HG02870 (cell line): ENCODE measurements around the gene GRM7.

Experiments used
- ATAC-seq: cut with Tn5 transposase; IDR thresholded peaks from one replicate; pipeline ENCODE4 v1.9.1; 2021; ENCODE audit warnings: mild to moderate bottlenecking, moderate library complexity; ENCODE audit not compliant: unreplicated experiment

The GRM7 gene

DNA sequence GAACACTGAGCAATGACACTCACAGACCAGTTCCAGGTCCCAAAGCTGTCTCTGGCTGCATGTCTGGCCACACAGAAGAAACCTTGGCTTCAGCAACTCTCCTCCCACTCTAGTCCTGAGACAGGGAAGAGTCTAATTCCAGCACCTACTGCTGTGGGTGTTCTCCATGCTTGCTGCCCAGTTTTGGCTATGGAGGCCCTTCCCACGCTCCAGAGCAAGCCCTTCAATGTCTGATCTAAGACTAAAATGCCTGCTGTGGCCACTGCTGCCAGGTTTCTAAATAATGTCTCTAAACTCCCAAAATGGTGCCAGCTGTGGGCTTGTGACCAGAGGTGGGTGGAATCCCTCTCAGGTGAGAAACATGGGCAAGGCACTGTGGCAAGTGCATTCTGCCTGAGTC is 531.3 kb downstream of the GRM7 start:
- ATAC-seq: no peak

DNA sequence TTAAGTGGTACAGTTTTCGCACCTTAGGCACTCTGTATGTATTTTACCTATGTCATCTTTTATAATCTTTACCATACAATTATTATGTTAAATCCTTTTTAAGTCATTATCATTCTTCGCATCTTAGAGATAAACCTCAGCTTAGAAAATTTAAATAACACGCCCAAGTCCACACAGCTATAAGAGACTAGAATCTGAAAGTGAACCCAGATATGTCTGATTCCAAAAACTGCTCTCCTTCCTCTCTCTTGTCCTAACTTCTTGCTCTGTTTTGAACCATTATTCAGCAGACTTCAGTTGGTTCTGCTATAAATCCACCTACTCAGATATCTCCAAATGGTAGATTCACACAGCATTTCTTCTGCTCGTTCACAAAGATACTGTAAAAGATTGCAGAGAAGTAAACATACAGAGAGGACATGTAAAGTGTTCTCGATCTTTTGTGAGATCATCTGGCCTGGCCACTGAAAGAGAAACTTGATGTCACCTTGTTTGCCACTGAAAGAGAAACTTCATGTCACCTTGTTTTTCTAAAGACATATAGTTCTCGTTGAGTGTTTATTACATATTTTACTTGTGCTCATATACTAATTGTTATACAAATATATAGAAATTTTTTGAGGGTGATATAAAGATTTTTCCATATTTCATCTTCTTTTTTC is 533.2 kb downstream of the GRM7 start:
- ATAC-seq: no peak

- ATAC-seq: no peak
These were observed 535.6 kb downstream of the GRM7 start for GRCh38 chr3:7396534-7396933.

DNA sequence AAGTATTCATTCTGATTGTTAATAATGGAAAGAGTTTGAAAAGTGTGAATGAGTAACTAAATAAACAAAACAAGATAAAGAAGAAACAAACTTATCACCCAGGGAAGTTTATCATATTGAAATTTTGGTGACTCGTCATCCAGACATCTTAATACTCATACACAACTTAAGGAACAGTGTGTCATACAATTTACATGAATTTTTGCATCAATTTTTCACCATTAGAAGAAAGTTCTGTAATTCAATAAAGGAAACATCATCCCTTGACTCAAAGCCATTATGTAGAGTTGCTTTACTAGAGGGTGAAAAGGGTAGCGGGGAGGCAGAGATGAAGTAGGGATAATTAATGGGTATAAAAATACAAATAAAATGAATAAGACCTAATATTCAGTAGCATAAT is 536.2 kb downstream of the GRM7 start:
- no peak for ATAC-seq

DNA sequence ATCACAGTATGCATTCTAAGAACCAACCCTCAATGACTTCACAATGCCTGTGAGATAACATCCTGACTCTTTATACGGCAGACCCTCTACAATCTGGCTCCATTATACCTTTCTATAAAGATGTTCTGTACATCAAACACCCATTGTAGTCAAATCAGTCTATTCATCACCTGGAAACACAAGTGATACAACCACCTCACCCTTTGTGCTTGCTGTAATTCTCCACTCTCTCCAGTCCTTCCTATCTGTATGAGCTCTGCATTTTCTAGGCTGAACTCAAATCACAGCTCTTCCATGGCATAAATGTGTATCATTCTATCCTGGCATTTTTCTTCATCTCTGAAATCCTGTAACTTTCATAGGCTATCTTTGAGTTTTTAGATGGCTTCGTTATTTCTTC is 539.4 kb downstream of the GRM7 start:
- no peak for ATAC-seq

- no peak for ATAC-seq
These were observed 540.5 kb downstream of the GRM7 start for GRCh38 chr3:7401418-7401817.

- no peak for ATAC-seq
These were observed 546.2 kb downstream of the GRM7 start for GRCh38 chr3:7407107-7407506.

- ATAC-seq: no peak
These were observed 549.9 kb downstream of the GRM7 start for GRCh38 chr3:7410782-7411181.

- no peak for ATAC-seq
These were observed 560.1 kb downstream of the GRM7 start for GRCh38 chr3:7421065-7421464.

DNA sequence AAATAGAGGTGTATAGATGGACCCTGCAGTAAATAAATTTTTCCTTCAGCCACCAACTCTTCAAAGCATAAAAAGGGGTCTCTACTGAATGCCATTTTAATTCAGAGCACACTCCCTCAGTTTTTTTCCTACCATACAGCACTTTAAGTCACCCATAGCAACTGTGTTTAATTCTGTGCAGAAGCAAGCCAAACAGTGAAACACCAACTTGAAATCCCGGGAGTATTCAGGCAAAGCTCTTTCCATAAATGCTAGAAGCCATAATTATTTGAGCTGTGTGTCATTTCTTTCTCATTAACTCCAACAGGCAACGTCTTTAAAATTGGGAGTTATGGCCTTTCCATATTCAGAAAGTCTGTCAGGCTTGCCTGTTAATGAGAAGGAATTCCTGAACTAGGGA is 562.1 kb downstream of the GRM7 start:
- no peak for ATAC-seq

GRCh38 chr3:7423995-7424394 is 563.1 kb downstream of the GRM7 start:
- no peak for ATAC-seq

DNA sequence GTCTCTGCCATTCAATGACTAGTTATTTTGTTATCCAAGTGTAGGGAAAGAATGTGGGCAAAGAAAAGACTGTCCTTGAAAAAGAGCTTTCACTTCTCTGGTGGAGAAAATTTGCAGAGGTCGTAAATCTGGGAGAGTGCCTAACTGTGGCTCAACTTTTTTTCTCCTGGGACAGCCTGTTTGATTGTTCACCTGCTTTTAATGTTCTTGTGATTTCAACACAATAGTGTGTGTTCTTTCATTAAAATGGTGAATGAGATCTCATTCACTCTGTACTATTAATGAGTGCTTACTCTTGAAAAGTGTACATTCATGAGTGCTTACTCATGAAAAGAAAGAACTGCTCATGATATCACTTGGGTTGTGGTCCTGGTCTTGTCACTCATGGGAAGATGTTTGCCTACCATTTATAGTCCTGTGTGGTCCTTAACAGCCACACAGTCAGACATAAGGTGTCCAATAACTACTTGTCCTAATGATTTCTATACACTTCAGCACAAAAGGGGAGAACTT is 567.3 kb downstream of the GRM7 start:
- no peak for ATAC-seq

- ATAC-seq: no peak
These were observed 571.7 kb downstream of the GRM7 start for GRCh38 chr3:7432610-7433009.

DNA sequence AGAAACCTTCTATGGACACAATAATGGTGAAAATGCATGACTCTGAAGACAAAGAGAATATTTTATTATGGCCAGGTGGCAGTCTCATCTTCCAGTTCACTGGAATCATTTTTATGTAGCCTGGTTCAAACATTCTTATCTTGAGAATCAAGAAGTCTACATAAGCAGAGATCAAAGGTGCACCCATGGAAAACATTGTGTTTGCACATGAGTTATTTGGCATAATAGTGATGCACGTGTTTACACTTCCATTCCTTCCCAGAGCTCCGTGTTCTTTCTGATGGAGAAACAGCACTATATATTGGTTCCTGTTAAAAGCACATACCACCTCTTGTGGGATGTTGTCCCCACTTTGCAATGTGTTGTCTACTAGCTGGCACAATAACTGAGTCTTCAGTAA is 572.2 kb downstream of the GRM7 start:
- no peak for ATAC-seq

DNA sequence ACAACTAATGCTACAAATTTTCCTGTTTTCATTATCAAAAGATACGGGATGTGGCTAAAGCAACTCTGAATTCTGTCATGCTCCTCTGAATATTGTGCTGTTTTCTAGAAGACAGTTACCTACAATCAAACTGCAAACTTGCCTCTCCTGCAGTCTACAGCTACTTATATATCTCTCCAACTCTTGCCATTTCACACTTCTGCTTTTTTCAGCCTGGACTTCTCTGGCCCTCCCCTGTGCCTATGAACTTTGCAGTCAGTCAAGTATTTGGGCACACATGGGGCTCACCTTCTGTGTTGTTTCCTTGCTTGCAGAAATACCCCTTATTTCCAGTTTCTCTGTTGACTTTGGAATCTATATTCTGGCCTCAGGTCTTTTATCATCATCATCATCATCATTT is 575.6 kb downstream of the GRM7 start:
- no peak for ATAC-seq

DNA sequence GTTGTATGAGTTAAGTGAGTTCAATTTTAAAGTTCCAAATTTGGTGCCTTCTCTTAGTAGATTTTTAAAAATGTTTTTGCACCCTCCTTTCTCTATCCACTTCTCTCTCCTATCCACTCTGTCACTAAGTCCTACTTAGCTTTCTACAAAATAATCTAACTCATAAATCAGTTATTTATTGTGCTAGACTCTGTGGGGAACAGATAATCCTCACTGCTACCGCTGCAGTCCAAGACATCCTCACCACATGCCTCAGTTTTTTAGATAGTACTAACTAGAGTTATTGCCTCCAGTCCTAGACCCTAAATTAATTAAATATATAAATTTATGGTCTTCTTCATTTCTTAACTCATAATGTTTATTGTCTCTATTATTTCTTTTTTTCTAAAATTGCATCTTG is 576.3 kb downstream of the GRM7 start:
- ATAC-seq: no peak

- no peak for ATAC-seq
These were observed 578.3 kb downstream of the GRM7 start for GRCh38 chr3:7439101-7439680.

DNA sequence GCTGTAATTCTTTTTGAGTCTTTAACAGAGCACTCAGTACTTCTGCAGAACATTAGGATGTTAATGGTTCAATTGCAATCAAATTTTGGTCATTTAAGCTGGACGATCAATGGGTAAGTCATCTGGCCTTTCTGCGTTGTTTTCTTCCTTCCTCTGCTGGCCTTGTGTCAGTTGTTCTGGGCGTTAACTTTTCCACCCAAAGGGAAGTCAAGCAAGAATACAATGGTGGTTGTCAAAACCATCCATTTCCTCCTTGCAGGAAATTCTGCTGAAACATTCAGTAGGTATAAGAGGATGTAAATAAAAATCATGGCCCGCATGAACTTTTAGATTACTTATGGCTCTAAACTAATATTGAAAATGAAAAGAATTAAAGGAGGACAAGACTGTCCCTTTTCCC is 584.0 kb downstream of the GRM7 start:
- ATAC-seq: no peak

DNA sequence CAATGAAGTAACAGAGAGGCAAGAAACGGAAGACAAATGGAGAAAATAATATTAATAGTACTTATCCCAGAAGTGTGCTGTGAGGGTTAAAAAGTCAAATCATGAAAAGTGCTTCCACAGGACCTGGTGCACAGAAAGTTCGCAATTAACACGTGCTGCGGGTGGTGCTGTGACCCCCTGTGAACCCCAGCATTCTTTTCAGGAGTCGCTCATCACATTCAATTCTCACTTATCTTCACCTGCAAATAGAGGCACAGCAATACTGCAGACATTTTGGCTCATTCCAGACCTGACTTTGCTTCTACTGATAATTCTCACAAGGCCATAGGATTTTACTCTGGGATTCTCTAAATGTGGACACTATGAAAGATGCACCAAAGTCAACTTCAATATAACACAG is 584.4 kb downstream of the GRM7 start:
- no peak for ATAC-seq

DNA sequence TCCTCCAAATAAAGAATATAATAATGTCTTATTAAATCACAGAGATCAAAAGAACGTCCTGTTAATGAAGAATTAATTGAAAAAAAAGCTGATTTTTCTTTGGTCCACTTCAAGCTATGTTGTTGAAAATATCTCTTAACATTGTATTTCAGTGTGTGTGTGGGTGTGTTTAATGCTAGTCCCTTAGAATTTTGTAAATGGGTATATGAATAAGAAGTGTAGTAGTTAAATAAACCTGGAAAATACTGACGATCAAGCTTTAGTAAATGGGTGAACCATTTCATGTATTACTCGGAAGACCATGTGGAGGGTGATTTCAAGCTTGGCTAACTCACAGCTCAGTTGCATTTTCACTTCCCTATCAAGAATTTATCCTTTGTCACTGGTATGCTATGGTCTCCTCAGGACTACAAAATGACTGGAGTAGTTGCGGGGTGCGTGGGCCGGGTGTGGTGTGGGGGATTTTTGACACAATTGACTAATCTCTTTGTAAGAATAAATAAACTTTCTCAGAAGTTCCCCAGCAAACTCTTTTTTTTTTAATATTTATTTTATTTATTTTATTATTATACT is 586.4 kb downstream of the GRM7 start:
- peak; percentile 99 for ATAC-seq

GRCh38 chr3:7456386-7456785 is 595.5 kb downstream of the GRM7 start:
- no peak for ATAC-seq

DNA sequence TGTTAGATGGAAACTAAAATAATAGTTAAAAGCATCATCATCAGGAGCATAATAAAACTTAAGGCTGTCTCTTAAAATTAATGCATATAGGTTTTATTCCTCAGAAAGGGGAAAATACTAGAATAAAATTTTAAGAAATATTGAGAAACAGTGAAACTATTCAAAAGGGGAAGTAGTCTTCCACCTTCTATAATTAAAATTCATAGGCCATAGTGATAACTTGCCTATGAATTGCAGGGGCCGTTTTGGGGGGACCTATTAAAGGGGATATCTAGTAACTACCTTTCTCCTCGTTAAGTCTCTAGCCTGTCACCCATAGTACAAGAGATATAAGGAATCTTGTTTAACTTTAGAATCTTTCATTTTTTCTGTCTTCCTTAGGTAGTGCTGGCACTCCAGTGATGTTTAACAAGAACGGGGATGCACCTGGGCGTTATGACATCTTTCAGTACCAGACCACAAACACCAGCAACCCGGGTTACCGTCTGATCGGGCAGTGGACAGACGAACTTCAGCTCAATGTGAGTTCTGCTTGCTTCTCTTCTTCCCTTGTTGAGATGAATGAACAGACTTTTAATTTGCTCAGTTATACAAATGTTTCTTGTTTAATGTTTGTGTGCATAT is 600.4 kb downstream of the GRM7 start:
- peak; percentile 88 for ATAC-seq
